Measurements from ENCODE around the gene CNKSR2.

CNKSR2 gene

GRCh38 chrX:21487832-21488231 lies 113.6 kb downstream of the CNKSR2 start:
- TF ChIP-seq CTCF (conservative IDR thresholded peaks at IDR 0.05), result no peak
- H3K27ac ChIP-seq, result peak overlapping the region; percentile 10; the same call in 1 of the 2 replicates

GRCh38 chrX:21490341-21490740 lies 116.1 kb downstream of the CNKSR2 start:
- H3K27ac ChIP-seq, result no peak overlapping the region
- no peak for TF ChIP-seq CTCF (conservative IDR thresholded peaks at IDR 0.05)

GRCh38 chrX:21493226-21493830 lies 119.1 kb downstream of the CNKSR2 start:
- TF ChIP-seq CTCF (conservative IDR thresholded peaks at IDR 0.05), result no peak
- H3K27ac ChIP-seq, result no peak overlapping the region

GRCh38 chrX:21503593-21503992 lies 129.4 kb downstream of the CNKSR2 start:
- no peak for TF ChIP-seq CTCF (conservative IDR thresholded peaks at IDR 0.05)
- no peak overlapping the region for H3K27ac ChIP-seq

GRCh38 chrX:21509912-21510311 lies 135.7 kb downstream of the CNKSR2 start:
- no peak overlapping the region for H3K27ac ChIP-seq
- TF ChIP-seq CTCF (conservative IDR thresholded peaks at IDR 0.05), result no peak

- no peak for TF ChIP-seq CTCF (conservative IDR thresholded peaks at IDR 0.05)
- no peak overlapping the region for H3K27ac ChIP-seq
These were observed 149.8 kb downstream of the CNKSR2 start for GRCh38 chrX:21524008-21524407.

GRCh38 chrX:21528076-21528475 lies 153.9 kb downstream of the CNKSR2 start:
- H3K27ac ChIP-seq, result peak overlapping the region; percentile 75
- TF ChIP-seq CTCF (conservative IDR thresholded peaks at IDR 0.05), result no peak
